ACC112 (cell line): ENCODE measurements around the gene PROK1.

Experiments
- H2AFZ ChIP-seq: fragments of 200-600 bp; sonication (generic); one replicate; pipeline ENCODE4 v1.6.0; 2017; ENCODE audit warnings: antibody characterized with exemption, low read length; ENCODE audit not compliant: unreplicated experiment
- H3K27ac ChIP-seq: fragments of 200-600 bp; sonication (generic); 2 replicates; pipeline ENCODE4 v1.5.1; 2014; ENCODE audit warnings: low read depth, mild to moderate bottlenecking, antibody characterized with exemption, low read length, moderate library complexity
- H3K27me3 ChIP-seq: fragments of 200-600 bp; sonication (generic); 2 replicates; pipeline ENCODE4 v1.6.1; 2014; ENCODE audit warnings: mild to moderate bottlenecking, antibody characterized with exemption, low read length, moderate library complexity, mixed read lengths; ENCODE audit not compliant: insufficient read depth
- H3K36me3 ChIP-seq: fragments of 200-600 bp; sonication (generic); 2 replicates; pipeline ENCODE4 v1.6.1; 2016; ENCODE audit warnings: mild to moderate bottlenecking, antibody characterized with exemption, low read length, moderate library complexity, mixed read lengths; ENCODE audit not compliant: insufficient read depth
- H3K4me1 ChIP-seq: fragments of 200-600 bp; sonication (generic); one replicate; pipeline ENCODE4 v1.6.1; 2016; ENCODE audit warnings: low read length, mixed read lengths; ENCODE audit not compliant: insufficient read depth, unreplicated experiment, control insufficient read depth
- H3K4me3 ChIP-seq: fragments of 200-600 bp; sonication (generic); 2 replicates; pipeline ENCODE4 v1.5.1; 2014; ENCODE audit warnings: mild to moderate bottlenecking, low read depth, low read length
- H3K79me2 ChIP-seq: fragments of 200-600 bp; sonication (generic); one replicate; pipeline ENCODE4 v1.6.0; 2016; ENCODE audit warnings: low read length; ENCODE audit not compliant: control insufficient read depth, unreplicated experiment, insufficient read depth

The PROK1 gene

DNA sequence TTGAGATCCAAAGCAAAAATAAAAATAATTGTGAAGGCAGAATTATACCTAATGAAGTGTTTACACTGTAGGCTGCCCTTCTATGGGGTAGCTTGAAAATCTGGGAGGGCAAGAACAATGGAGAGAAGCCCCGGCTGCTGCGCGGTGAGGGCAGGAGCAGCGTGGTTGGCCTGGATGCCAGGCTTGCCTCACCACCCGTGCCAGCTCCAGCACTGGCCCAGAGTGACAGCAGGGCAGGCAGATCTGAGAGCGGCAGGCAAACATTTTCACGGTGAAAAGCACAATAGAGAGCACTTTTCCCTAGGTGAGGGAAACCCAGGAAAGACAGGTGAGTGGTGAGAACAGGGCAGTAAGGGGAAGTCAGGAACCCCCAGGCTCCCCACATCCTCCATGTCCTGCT, 1.4 kb downstream of the PROK1 start:
- no peak overlapping the region for H3K27ac ChIP-seq
- no peaks in the 10 kb centered on the region for H3K79me2 ChIP-seq
- H3K27me3 ChIP-seq: peaks cover 58% of the 10 kb centered on the region
- no peak overlapping the region for H3K4me3 ChIP-seq
- H2AFZ ChIP-seq: no peak overlapping the region
- H3K36me3 ChIP-seq: no peaks in the 10 kb centered on the region
- H3K4me1 ChIP-seq: no peaks in the 10 kb centered on the region

DNA sequence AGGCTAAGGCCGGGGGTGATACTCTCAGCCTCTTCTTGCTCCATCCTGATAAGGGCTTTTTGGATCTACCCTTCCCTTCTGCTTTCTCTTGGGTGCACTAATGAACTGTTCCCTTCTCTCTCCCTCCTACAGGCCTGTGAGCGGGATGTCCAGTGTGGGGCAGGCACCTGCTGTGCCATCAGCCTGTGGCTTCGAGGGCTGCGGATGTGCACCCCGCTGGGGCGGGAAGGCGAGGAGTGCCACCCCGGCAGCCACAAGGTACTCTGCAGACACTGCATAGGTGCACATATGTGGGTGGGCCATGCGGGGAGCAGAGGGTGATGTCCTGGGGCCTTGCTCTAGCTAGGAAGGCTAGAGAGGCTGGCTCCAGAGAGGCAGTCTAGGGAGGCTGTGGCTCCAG, 2.9 kb downstream of the PROK1 start:
- Histone ChIP-seq H3K79me2 (no peaks in the 10 kb centered on the region), H3K4me3 (no peak overlapping the region), H3K36me3 (no peaks in the 10 kb centered on the region), H3K4me1 (no peaks in the 10 kb centered on the region), H3K27me3 (peaks cover 44% of the 10 kb centered on the region), H2AFZ (no peak overlapping the region), H3K27ac (no peak overlapping the region)

- Histone ChIP-seq H2AFZ (no peak overlapping the region), H3K79me2 (no peaks in the 10 kb centered on the region), H3K27ac (no peak overlapping the region), H3K4me1 (no peaks in the 10 kb centered on the region), H3K27me3 (peaks cover 39% of the 10 kb centered on the region), H3K4me3 (no peak overlapping the region), H3K36me3 (no peaks in the 10 kb centered on the region)
Measured at GRCh38 chr1:110454328-110454727, 3.4 kb downstream of the PROK1 start.

GRCh38 chr1:110455151-110455550, 4.2 kb downstream of the PROK1 start:
- Histone ChIP-seq H3K79me2 (no peaks in the 10 kb centered on the region), H3K4me1 (no peaks in the 10 kb centered on the region), H3K27me3 (peaks cover 31% of the 10 kb centered on the region), H3K4me3 (no peak overlapping the region), H2AFZ (no peak overlapping the region), H3K36me3 (no peaks in the 10 kb centered on the region), H3K27ac (no peak overlapping the region)

DNA sequence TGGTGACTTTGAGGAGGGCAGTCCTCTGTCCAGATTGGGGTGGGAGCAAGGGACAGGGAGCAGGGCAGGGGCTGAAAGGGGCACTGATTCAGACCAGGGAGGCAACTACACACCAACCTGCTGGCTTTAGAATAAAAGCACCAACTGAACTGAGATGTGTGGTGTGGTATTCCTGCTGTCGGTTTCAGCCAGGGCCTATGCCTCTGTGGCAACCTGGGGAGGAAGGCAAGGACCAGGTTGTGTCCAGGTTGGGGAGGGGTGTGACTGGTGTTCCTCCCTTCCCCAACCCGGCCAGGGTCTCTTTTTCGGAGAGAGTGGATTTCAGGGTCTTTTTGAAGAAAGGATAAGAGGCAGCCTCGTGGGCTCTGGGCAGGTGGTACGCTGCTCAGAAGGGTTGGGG, 6.3 kb downstream of the PROK1 start:
- no peaks in the 10 kb centered on the region for H3K4me1 ChIP-seq
- no peaks in the 10 kb centered on the region for H3K36me3 ChIP-seq
- no peak overlapping the region for H3K4me3 ChIP-seq
- H3K79me2 ChIP-seq: no peaks in the 10 kb centered on the region
- no peak overlapping the region for H3K27ac ChIP-seq
- H2AFZ ChIP-seq: no peak overlapping the region
- H3K27me3 ChIP-seq: peaks cover 11% of the 10 kb centered on the region

- Histone ChIP-seq H3K27me3 (no peaks in the 10 kb centered on the region), H3K27ac (no peak overlapping the region)
Measured at GRCh38 chr1:110460253-110461220, 9.6 kb downstream of the PROK1 start.

DNA sequence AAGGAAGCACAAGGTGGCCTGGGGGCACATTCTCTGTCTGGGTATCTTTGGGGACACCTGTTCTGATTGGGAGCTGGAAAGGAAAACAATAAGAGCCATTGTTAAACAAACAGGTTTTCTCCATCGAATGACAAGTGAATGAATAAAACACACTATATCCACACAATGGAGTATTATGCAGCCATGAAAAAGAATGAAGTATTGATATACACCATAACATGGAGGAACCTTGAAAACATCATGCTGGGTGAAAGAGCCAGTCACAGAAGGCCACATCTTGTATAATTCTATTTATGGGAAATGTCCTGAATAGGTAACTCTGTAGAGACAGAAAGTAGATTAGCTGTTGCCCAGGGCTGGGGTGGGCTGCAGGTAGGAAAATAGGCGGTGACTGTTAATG, 11.1 kb downstream of the PROK1 start:
- H3K27ac ChIP-seq: no peak overlapping the region
- no peak overlapping the region for H2AFZ ChIP-seq
- no peak overlapping the region for H3K4me3 ChIP-seq
- H3K79me2 ChIP-seq: no peaks in the 10 kb centered on the region
- no peaks in the 10 kb centered on the region for H3K27me3 ChIP-seq
- H3K4me1 ChIP-seq: peaks cover 25% of the 10 kb centered on the region
- H3K36me3 ChIP-seq: no peaks in the 10 kb centered on the region

More at GRCh38 chr1:110460253-110461220, 9.6 kb downstream of the PROK1 start:
- H3K4me3 ChIP-seq: no peak overlapping the region
- no peaks in the 10 kb centered on the region for H3K79me2 ChIP-seq
- H3K36me3 ChIP-seq: no peaks in the 10 kb centered on the region
- H2AFZ ChIP-seq: no peak overlapping the region
- peaks cover 25% of the 10 kb centered on the region for H3K4me1 ChIP-seq

DNA sequence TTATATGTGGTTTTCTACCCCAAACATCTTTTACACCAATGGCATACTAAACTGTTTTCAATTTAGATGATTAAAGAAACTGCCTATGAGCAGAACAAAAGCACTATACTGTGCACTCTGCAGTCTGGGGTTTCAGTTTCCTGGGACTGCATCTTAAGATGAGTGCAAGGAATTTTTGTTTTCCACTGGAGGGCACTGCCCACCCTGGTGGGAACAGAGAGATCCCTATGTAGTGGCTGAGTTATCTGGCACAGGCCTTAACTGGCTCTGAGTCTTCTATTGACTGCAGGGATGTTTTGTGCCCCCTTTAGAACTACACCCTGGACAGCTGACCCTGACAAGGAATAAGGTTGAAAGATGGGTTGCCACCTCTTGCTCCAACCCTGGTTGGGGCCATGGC, 12.0 kb downstream of the PROK1 start:
- H3K27ac ChIP-seq: no peak overlapping the region
- no peaks in the 10 kb centered on the region for H3K27me3 ChIP-seq
- no peaks in the 10 kb centered on the region for H3K36me3 ChIP-seq
- H2AFZ ChIP-seq: no peak overlapping the region
- H3K4me3 ChIP-seq: no peak overlapping the region
- H3K79me2 ChIP-seq: no peaks in the 10 kb centered on the region
- H3K4me1 ChIP-seq: peaks cover 25% of the 10 kb centered on the region

DNA sequence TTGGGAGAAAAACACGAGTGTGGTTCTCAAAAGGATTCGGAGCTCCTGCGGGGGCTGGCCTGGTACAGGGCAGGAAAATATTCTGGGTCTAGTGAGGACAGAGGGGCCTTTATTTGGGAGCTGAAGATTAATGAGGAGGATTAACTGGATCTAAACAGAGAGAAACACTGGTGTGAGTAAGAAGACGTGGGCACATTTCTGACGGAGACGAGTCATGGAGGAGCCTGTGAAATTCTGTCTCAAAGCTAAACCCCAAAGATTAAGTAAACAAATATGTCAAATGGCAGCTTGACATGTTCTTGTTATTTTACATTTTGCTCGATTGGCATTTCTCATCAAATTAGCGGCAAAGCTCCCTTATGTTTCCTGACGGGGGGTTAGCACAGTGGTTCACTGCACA, 12.8 kb downstream of the PROK1 start:
- no peaks in the 10 kb centered on the region for H3K79me2 ChIP-seq
- H3K27ac ChIP-seq: peak overlapping the region; percentile 42
- H3K27me3 ChIP-seq: no peaks in the 10 kb centered on the region
- no peak overlapping the region for H3K4me3 ChIP-seq
- peaks cover 25% of the 10 kb centered on the region for H3K4me1 ChIP-seq
- no peaks in the 10 kb centered on the region for H3K36me3 ChIP-seq
- no peak overlapping the region for H2AFZ ChIP-seq

GRCh38 chr1:110464340-110464739, 13.4 kb downstream of the PROK1 start:
- Histone ChIP-seq H3K4me1 (peaks cover 25% of the 10 kb centered on the region), H3K79me2 (no peaks in the 10 kb centered on the region), H3K36me3 (no peaks in the 10 kb centered on the region), H3K27me3 (no peaks in the 10 kb centered on the region), H2AFZ (no peak overlapping the region), H3K27ac (peak overlapping the region; percentile 42), H3K4me3 (no peak overlapping the region)
